ENCODE results near the gene ARMC3. TPM values are rescaled to one million over a fixed set of nuclear protein-coding genes. Genes with fewer than 3 reads are reported as not detected.
"Not testable (repeated sequence)": the region's sequence is repeated elsewhere in the genome, so short reads cannot be mapped to it uniquely, and the experiment has no call there.

ARMC3 gene
- polyA plus RNA-seq, 1 donor from 2014 or later: 0.22 TPM

DNA sequence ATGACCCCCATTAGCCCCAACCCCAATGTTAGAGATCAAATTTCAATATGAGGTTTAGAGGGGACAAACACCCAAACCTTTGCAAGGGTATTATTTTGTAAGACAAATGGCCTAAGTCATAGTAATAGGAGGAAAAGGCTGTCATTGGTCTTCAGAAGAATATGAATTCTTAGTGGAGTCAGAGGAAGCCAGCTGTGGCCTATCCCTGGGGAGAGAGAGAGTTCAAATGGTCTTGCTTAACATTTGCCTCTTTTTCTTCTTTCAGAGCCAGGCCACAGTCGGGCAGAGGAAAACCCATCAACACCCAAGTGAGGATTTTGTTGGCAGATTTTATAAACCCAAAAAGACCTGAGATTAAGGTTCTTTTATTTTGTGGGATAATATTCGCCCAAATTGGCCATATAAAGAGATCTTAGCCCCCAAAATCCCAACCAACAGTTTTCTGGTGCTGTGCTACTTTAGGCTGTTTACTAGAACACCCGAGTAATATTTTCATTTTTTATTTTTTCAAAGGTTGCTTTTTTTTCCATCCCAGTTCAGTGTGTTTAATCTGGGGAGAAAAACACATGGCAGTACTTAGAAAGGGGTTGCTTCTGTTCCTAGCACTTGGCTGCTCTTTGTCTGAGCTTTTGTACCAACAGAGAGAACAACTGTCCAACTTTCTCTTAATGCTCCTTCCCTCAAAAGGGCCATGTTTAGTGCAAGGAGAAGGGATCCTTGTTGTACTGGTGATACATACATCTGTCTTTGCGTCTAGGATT is 26.8 kb upstream of the ARMC3 start (continued):
- TF ChIP-seq, protein P1, sequence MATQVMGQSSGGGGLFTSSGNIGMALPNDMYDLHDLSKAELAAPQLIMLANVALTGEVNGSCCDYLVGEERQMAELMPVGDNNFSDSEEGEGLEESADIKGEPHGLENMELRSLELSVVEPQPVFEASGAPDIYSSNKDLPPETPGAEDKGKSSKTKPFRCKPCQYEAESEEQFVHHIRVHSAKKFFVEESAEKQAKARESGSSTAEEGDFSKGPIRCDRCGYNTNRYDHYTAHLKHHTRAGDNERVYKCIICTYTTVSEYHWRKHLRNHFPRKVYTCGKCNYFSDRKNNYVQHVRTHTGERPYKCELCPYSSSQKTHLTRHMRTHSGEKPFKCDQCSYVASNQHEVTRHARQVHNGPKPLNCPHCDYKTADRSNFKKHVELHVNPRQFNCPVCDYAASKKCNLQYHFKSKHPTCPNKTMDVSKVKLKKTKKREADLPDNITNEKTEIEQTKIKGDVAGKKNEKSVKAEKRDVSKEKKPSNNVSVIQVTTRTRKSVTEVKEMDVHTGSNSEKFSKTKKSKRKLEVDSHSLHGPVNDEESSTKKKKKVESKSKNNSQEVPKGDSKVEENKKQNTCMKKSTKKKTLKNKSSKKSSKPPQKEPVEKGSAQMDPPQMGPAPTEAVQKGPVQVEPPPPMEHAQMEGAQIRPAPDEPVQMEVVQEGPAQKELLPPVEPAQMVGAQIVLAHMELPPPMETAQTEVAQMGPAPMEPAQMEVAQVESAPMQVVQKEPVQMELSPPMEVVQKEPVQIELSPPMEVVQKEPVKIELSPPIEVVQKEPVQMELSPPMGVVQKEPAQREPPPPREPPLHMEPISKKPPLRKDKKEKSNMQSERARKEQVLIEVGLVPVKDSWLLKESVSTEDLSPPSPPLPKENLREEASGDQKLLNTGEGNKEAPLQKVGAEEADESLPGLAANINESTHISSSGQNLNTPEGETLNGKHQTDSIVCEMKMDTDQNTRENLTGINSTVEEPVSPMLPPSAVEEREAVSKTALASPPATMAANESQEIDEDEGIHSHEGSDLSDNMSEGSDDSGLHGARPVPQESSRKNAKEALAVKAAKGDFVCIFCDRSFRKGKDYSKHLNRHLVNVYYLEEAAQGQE (IDR thresholded peaks at IDR 0.05; ENCODE audit: borderline replicate concordance): no peak
- no peak for TF ChIP-seq RAD21 (conservative IDR thresholded peaks at IDR 0.05)

DNA sequence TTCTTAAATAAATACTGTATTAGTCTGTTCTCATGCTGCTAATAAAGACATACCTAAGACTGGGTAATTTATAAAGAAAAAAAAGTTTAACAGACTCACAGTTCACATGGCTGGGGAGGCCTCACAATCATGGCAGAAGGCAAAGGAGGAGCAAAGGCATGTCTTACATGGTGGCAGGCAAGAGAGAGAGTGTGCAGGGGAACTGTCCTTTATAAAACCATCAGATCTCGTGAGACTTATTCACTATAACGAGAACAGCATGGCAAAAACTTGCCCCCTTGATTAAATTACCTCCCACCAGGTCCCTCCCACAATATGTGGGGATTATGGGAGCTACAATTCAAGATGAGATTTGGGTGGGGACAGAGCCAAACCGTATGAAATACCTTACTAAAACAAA is 25.7 kb upstream of the ARMC3 start:
- not testable (repeated sequence) for H3K9me2 ChIP-seq (ENCODE audit: insufficient read depth, low read length); H4K20me1 ChIP-seq (ENCODE audit: insufficient read depth); H3K36me3 ChIP-seq (ENCODE audit: insufficient read depth, low read length); H3K4me2 ChIP-seq (ENCODE audit: low read length); H3K27ac ChIP-seq (ENCODE audit: low read length); H3F3A ChIP-seq (ENCODE audit: insufficient read depth, low read length, poor library complexity, severe bottlenecking); H3K27me3 ChIP-seq (ENCODE audit: insufficient read depth, low read depth, low read length); H3K79me2 ChIP-seq (replicated peaks; ENCODE audit: insufficient read depth, low read length); H2AFZ ChIP-seq (ENCODE audit: low read depth, low read length); H3K9ac ChIP-seq (ENCODE audit: low read length); H3K9me3 ChIP-seq (ENCODE audit: low read length); H3K4me3 ChIP-seq (ENCODE audit: low read length)

DNA sequence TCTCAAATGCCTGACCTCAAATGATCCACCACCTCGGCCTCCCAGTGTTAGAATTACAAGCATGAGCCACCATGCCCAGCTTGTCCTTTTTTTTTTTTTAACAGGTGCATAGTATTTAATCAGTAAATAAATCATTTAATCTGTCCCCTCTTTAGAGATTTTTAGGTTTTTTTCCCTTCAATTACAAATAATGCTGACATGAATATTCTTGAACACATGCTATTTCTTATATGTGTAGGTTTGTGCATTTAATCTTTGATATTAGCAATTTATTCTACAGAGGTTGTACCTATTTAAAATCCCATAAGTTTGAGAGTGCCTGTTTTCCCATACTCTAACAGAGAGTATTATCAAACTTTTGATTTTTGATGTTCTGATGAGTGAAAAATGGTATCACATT is 24.2 kb upstream of the ARMC3 start:
- Histone ChIP-seq H3K27ac (ENCODE audit: low read length) (no peak overlapping the region), H2AFZ (ENCODE audit: low read depth, low read length) (no peak overlapping the region), H4K20me1 (ENCODE audit: insufficient read depth) (no peaks in the 10 kb centered on the region), H3F3A (ENCODE audit: insufficient read depth, low read length, poor library complexity, severe bottlenecking) (no peaks in the 10 kb centered on the region), H3K4me3 (ENCODE audit: low read length) (no peak overlapping the region), H3K27me3 (ENCODE audit: insufficient read depth, low read depth, low read length) (no peaks in the 10 kb centered on the region), H3K9ac (ENCODE audit: low read length) (no peak overlapping the region), H3K79me2 (replicated peaks; ENCODE audit: insufficient read depth, low read length) (no peaks in the 10 kb centered on the region), H3K9me2 (ENCODE audit: insufficient read depth, low read length) (no peaks in the 10 kb centered on the region), H3K4me2 (ENCODE audit: low read length) (no peak overlapping the region), H3K36me3 (ENCODE audit: insufficient read depth, low read length) (no peaks in the 10 kb centered on the region), H3K9me3 (ENCODE audit: low read length) (peaks cover 3% of the 10 kb centered on the region)
- no peak for TF ChIP-seq TAF1 (IDR thresholded peaks at IDR 0.05; ENCODE audit: low read depth)
- TF ChIP-seq SMC3 (conservative IDR thresholded peaks at IDR 0.05; ENCODE audit: poor library complexity): no peak
- TF ChIP-seq MXI1 (conservative IDR thresholded peaks at IDR 0.05; ENCODE audit: poor library complexity, severe bottlenecking): no peak
- TF ChIP-seq EP300 (conservative IDR thresholded peaks at IDR 0.05; ENCODE audit: poor library complexity, severe bottlenecking): no peak
- no peak for TF ChIP-seq POLR2AphosphoS5 (IDR thresholded peaks at IDR 0.05)
- TF ChIP-seq EZH2 (IDR thresholded peaks at IDR 0.05; ENCODE audit: borderline replicate concordance, insufficient read depth, low read length, poor library complexity, severe bottlenecking): no peak
- TF ChIP-seq, protein P2, sequence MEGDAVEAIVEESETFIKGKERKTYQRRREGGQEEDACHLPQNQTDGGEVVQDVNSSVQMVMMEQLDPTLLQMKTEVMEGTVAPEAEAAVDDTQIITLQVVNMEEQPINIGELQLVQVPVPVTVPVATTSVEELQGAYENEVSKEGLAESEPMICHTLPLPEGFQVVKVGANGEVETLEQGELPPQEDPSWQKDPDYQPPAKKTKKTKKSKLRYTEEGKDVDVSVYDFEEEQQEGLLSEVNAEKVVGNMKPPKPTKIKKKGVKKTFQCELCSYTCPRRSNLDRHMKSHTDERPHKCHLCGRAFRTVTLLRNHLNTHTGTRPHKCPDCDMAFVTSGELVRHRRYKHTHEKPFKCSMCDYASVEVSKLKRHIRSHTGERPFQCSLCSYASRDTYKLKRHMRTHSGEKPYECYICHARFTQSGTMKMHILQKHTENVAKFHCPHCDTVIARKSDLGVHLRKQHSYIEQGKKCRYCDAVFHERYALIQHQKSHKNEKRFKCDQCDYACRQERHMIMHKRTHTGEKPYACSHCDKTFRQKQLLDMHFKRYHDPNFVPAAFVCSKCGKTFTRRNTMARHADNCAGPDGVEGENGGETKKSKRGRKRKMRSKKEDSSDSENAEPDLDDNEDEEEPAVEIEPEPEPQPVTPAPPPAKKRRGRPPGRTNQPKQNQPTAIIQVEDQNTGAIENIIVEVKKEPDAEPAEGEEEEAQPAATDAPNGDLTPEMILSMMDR (IDR thresholded peaks at IDR 0.05; ENCODE audit: poor library complexity, severe bottlenecking): no peak
